Measurements from ENCODE around the gene GPRIN2. TPM values are rescaled to one million over a fixed set of nuclear protein-coding genes. Genes with fewer than 3 reads are reported as not detected.

GPRIN2 gene
- total RNA-seq, 1 experiment from 2014 or later, result 12.8 TPM

GRCh38 chr10:46560381-46560780 lies 3.9 kb upstream of the GPRIN2 start:
- CTCF ChIA-PET, result interaction anchor here (1.1 kb wide), 2 partner anchors 12 to 16 kb away, joined by 3 to 6 read pairs; no protein-coding TSS in a partner anchor
- no peak for DNase-seq
- Mint-ChIP-seq H3K27me3 (ENCODE audit: unreplicated experiment) (no peaks in the 10 kb centered on the region), H3K4me3 (ENCODE audit: low read depth, unreplicated experiment) (no peak overlapping the region), H3K9me3 (ENCODE audit: low read depth, unreplicated experiment) (no peaks in the 10 kb centered on the region), H3K4me1 (ENCODE audit: low read depth, unreplicated experiment) (no peaks in the 10 kb centered on the region), H3K27ac (ENCODE audit: unreplicated experiment) (no peak overlapping the region), H3K36me3 (ENCODE audit: insufficient read depth, unreplicated experiment) (peaks cover 19% of the 10 kb centered on the region)
- no TSS peak for BruUV-seq (replicated peaks)
- intact Hi-C loops (cut with micrococcal nuclease; ENCODE audit: unreplicated experiment), result no loop called here
- no peak for TF ChIP-seq CTCF (IDR thresholded peaks at IDR 0.05; ENCODE audit: unreplicated experiment)

- no peak for TF ChIP-seq CTCF (IDR thresholded peaks at IDR 0.05; ENCODE audit: unreplicated experiment)
- intact Hi-C loops (cut with micrococcal nuclease; ENCODE audit: unreplicated experiment), result loop anchor here (5.0 kb wide), 1 partner anchor 327 kb away; no protein-coding TSS in a partner anchor
- no peaks in the 10 kb centered on the region for H3K4me1 Mint-ChIP-seq (ENCODE audit: low read depth, unreplicated experiment)
- BruUV-seq (replicated peaks), result no TSS peak
- no peaks in the 10 kb centered on the region for H3K27me3 Mint-ChIP-seq (ENCODE audit: unreplicated experiment)
- H3K27ac Mint-ChIP-seq (ENCODE audit: unreplicated experiment), result no peak overlapping the region
- no peaks in the 10 kb centered on the region for H3K9me3 Mint-ChIP-seq (ENCODE audit: low read depth, unreplicated experiment)
- no peak overlapping the region for H3K4me3 Mint-ChIP-seq (ENCODE audit: low read depth, unreplicated experiment)
- peaks cover 19% of the 10 kb centered on the region for H3K36me3 Mint-ChIP-seq (ENCODE audit: insufficient read depth, unreplicated experiment)
- DNase-seq, result no peak
- CTCF ChIA-PET, result interaction anchor here (0.7 to 1.4 kb wide), 5 partner anchors 15 to 1217 kb away, joined by 3 to 5 read pairs (median 3); no protein-coding TSS in a partner anchor
Observed at GRCh38 chr10:46559231-46559671, 2.8 kb upstream of the GPRIN2 start.

GRCh38 chr10:46558392-46559185 lies 2.1 kb upstream of the GPRIN2 start:
- intact Hi-C loops (cut with micrococcal nuclease; ENCODE audit: unreplicated experiment), result loop anchor here (5.0 kb wide), 1 partner anchor 326 kb away; no protein-coding TSS in a partner anchor
- BruUV-seq (replicated peaks), result no TSS peak
- DNase-seq, result peak; percentile 19
- Mint-ChIP-seq H3K9me3 (ENCODE audit: low read depth, unreplicated experiment) (no peaks in the 10 kb centered on the region), H3K4me1 (ENCODE audit: low read depth, unreplicated experiment) (no peaks in the 10 kb centered on the region), H3K27ac (ENCODE audit: unreplicated experiment) (no peak overlapping the region), H3K36me3 (ENCODE audit: insufficient read depth, unreplicated experiment) (peaks cover 19% of the 10 kb centered on the region), H3K4me3 (ENCODE audit: low read depth, unreplicated experiment) (no peak overlapping the region), H3K27me3 (ENCODE audit: unreplicated experiment) (no peaks in the 10 kb centered on the region)
- TF ChIP-seq CTCF (IDR thresholded peaks at IDR 0.05; ENCODE audit: unreplicated experiment), result no peak
- CTCF ChIA-PET, result interaction anchor here (0.5 to 1.4 kb wide), 6 partner anchors 10 to 1218 kb away, joined by 3 to 5 read pairs (median 3); no protein-coding TSS in a partner anchor

- CTCF ChIA-PET, result interaction anchor here (0.5 to 1.4 kb wide), 3 partner anchors 9 to 119 kb away, joined by 3 to 5 read pairs (median 4); no protein-coding TSS in a partner anchor
- DNase-seq, result no peak
- H3K4me3 Mint-ChIP-seq (ENCODE audit: low read depth, unreplicated experiment), result no peak overlapping the region
Observed at GRCh38 chr10:46558122-46558391, 1.6 kb upstream of the GPRIN2 start.

More at GRCh38 chr10:46558122-46558391, 1.6 kb upstream of the GPRIN2 start:
- Mint-ChIP-seq H3K9me3 (ENCODE audit: low read depth, unreplicated experiment) (no peaks in the 10 kb centered on the region), H3K27ac (ENCODE audit: unreplicated experiment) (no peak overlapping the region), H3K36me3 (ENCODE audit: insufficient read depth, unreplicated experiment) (peaks cover 19% of the 10 kb centered on the region), H3K27me3 (ENCODE audit: unreplicated experiment) (no peaks in the 10 kb centered on the region), H3K4me1 (ENCODE audit: low read depth, unreplicated experiment) (no peaks in the 10 kb centered on the region)
- no peak for TF ChIP-seq CTCF (IDR thresholded peaks at IDR 0.05; ENCODE audit: unreplicated experiment)
- no TSS peak for BruUV-seq (replicated peaks)
- intact Hi-C loops (cut with micrococcal nuclease; ENCODE audit: unreplicated experiment), result loop anchor here (5.0 kb wide), 1 partner anchor 326 kb away; no protein-coding TSS in a partner anchor

Measured in Calu3 (cell line).